SW480 (cell line): ENCODE data around the gene MEF2D.

ENCODE experiments used
- DNase-seq: peaks from one replicate; pipeline ENCODE4 v3.0.0-alpha.2; 2016; ENCODE audit warnings: low spot score

MEF2D gene

DNA sequence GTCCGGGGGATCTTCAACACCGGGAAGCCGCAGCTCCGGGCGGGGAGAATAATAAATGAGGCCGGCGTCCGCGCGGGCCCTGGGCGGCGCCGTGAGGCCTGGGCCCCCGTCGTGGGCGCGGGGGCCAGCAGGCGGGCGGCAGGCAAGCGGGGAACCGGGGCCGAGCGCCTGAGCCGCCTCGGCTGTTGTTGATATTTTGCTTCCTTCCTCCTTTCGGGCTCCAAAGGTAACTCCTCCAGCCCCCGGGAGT is at the start of gene MEF2D:
Gene MEF2D, minus strand, starts transcription at position 233 of the 250 bp plus-strand sequence. CDS start 17,483 bp downstream, outside the sequence.
- DNase-seq, result no peak

DNA sequence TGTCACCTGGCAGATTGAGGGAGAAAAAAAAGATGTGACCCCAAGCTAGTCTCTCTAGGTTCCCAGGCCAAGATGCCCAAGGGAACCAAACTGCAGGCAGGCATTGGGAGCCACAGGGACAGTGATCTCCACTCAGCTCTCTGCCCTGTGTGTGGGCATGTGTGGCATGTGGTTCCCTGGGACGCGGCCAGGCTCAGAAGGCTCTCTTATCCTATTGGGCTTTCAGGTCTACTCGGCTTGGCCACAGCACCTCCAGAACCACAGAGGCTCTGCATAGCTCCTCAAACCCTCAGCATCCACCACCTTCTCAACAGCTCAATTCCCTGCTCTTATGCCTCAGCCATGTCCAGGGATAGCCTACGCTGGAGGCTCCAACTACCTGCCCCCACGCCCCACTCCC is 49.8 kb upstream of the MEF2D start:
- DNase-seq, result no peak

DNA sequence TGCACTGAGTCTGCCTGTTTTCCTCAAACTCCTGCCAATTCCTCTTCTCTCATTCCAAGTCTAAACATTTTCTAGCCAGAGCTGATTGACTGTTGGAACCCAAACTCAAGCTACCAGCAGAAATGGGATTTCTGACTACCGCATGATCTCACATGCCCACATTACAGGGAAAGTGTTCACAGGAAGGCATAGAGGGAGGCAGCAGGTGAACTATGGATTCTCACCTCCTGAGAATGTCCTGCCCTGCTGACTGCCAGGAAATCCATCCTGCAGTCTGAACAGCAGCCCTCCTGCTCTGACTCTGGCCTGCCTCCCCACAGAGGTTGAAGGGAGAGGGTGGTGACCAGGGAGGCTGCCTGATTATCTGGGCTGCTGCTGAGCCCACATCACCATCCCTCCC is 49.3 kb upstream of the MEF2D start:
- no peak for DNase-seq

DNA sequence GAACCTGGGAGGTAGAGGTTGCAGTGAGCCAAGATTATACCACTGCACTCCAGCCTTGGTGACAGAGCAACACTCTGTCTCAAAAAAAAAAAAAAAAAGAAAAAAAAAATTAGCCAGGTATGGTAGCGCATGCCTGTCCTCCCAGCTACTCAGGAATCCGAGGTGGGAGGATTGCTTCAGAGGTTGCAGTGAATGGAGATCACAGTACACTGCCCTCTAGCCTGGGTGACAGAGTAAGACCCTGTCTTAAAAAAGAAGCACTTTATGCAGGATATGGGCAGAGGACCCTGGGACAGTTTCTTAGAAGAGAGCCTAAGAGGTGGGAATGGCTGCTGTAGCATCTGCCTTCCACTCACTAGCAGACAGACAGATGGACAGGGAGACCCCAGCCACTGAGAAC is 48.8 kb upstream of the MEF2D start:
- DNase-seq, result no peak

DNA sequence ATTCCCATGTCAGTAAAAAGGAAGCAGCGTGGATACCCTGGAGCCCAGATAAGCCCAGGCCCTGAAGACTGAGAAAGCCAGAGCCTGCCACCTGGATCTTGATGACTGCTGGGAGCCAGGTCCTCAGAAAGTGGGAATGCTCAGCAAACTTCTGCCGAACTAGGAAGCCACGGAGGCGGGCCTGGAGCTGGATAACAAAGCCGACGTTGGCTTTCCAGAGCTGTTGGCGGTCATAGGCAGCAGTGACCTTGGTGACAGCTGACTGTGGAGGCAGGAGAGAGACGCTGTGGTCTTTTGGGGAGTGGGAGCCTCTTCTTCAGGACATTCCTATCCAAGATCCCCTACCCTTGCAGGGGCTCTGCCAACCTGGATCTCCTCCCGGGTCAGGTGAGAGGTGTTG is 47.4 kb upstream of the MEF2D start:
- DNase-seq, result no peak

DNA sequence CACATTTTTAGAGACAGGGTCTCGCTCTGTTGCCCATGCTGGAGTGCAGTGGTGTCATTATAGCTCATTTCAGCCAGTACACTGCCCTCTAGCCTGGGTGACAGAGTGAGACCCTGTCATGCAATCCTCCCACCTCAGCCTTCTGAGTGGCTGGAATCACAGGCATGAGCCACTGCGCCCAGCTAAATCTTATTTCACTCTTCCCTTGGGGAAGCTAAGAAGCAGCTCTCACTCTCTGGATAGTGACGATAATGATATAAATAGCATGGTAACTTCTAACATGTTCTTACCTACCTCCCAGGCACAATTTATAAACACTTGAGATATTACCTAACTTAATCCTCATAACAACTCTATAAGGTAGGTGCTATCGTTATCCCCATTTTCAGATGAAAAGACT is 46.9 kb upstream of the MEF2D start:
- no peak for DNase-seq

DNA sequence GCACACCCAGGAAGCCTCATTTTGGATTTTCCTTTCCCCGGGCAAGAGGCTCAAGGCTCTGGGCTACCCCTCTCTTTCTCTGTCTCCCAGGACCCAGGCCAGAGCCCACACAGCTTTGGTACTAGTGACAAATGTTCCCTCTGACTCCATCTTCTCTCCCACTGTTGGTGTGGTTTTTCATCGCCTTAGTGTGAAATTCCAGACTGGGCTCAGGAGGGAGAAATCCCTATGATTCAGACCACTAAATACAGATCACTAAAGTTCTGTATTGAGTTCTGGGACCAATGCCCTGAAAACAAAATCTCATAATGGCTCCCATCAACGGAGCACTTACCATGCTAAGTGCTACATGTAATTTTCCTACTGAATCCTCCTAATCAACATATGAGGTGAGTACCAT is 45.7 kb upstream of the MEF2D start:
- no peak for DNase-seq

DNA sequence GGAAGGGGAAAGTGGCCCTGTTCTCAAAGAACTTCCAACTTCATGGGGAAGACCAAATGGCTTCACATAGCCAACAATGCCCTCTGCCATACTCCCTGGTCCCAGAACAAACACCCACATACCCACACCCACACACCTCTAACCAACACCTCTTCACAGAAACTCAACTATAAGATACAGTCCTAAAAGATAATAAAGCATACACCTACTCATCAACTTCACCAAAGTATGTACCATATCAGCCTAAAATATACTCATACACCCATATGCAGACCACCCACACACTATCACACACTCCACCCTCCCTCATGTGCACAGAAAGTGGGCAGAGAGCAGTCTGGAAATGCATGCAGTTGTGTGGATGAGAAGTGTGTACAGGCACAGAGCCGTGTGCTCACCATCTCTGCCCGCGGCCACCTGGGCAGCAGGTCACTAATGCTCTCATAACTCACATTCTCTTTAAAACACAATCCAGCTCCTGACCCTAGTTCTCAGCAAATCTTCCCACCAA is 44.1 kb upstream of the MEF2D start:
- no peak for DNase-seq

DNA sequence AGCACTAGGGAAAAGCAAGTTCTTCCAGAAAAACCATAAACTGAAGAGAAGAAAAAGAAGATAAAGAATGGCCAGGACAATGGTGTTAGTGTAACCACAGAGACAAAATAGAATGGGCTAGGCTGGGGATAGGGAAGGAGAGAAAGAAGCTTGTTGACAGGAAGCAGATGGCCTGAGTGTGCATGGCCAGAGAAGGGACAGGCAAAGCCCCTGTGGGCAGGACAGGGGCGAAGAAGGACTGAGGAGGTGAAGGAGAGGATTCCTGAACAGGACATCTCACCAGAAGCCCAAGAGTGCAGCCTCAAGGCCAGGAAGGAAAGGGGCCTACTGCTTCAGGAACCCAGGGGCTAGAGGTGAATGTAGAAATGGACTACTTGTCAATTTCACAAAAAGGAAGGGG is 42.5 kb upstream of the MEF2D start:
- no peak for DNase-seq

DNA sequence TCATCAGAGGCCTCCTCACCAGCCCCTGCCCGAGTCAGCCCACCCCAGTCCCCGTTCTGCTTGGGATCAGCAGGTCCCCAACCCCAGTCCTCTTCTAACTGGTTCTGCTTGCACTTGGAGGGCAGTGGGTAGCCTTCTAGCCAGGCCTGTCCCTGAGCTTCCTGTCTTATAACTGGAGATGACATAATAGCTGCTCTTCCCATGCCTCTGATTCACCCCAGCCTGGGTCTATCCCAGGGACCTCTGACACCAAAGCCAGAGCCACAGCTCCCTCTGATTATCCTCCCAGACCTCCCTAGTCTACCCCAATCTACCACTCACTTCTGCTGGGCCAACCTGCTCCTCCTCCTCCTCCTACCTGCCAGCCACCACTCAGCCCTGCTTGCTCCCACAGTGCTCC is 40.4 kb upstream of the MEF2D start:
- DNase-seq, result no peak

DNA sequence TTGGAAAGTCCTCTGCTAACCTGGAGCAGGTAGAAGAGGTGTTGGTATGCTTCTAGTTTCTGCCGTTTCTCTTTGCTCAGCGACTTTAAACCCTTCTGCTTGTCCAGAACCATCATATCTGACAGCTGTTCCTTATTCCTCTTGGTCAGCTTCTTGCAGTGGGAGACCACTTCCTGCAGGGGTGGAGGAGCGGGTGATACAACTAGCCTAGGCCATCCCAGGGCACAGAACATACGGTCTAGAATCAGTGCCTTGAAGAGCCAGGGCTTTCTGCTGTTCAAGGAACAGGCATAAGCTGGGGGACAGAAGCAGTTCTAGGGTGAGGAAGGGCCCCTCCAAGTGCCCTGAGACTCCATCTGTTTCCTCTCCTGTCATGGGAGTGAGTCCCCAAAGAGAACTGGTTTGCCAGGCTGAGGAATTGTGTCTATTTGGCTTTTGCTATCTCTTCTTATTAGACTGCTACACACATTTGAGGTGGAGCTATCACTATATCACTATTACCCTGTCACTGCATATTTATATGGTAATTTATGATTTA is 39.3 kb upstream of the MEF2D start:
- DNase-seq, result no peak

DNA sequence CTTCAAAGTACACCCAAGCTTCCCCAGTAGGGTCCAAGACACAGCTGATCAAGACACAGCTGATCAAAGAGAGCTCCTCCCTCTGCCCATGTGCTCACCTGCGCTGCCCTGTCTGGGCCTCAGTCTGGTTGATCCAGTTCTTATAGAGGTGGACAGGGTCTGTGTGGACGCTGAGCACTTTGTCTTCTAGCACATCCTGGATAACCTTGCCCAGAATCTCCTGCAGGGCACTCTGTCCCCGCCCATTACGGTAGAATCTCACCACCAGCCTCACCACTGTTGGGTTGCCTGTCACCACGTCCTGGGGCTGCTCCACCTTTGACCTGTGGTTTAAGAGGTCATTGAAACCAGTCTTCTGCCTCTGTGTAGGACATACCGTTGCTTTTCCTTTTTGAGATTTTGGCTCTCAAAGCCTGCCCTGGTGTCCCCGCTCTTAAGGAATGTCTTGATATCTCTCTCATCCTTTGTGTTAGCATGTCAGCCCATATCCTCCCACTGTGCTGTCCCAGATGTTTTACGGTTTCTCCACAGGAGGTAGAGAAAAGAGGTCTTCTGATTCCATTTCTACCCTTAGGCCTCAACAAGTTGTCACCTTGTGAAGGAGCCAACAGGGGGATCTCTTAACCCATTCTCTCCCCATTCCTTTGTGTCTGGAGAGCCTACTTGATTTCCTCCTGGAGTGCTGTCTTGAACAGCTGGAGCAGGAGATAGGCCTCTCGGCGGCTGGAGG is 38.3 kb upstream of the MEF2D start:
- DNase-seq, result no peak

DNA sequence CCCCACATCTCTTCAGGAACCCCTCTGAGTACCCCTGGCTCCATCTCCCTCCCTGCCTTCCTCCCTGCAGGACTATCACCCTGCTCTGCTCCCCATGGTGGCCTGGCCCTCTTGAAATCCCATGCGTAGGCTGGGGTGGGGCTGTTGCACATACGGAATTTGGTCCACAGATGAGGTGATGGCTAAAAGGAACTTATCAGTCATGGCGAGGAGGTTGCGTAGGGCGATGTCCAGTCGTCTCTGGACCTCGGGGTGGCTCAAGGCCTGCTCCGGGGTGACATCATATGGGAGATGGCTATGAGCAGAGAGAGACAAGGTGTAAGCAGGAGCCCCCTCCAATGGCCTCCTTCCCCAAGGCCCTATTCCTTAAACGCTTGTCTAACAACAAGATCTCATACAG is 36.5 kb upstream of the MEF2D start:
- no peak for DNase-seq

DNA sequence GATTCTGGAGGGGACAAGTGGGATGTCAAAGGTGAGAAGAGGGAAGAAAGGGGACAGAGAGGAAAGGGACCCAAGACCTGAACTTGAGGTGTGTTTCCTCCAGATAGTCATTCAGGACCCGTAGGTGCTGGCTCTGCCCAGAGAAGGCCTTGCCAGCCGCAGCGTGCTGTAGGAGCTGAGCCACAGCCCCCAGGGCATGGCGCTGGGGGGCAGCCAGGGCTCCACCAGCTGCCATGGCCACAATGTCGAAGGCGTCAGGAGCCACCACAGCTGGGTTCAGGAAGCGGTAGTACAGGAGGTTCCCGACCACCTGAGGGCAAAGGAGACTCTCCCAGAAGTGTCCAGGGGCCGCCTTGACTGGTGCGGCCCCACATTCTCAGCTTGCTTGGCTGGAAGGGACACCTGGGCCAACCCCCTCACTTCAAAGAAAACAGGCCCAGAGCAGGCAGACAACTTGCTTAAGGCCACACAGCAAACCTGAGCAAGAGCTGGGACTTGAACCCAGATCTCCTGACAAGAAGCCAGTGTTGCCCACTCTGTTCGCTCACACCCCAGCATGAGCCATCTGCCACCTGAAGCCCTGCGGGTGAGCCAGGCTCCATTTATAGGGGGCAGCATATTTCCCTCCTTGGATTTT is 34.0 kb upstream of the MEF2D start:
- DNase-seq, result no peak

DNA sequence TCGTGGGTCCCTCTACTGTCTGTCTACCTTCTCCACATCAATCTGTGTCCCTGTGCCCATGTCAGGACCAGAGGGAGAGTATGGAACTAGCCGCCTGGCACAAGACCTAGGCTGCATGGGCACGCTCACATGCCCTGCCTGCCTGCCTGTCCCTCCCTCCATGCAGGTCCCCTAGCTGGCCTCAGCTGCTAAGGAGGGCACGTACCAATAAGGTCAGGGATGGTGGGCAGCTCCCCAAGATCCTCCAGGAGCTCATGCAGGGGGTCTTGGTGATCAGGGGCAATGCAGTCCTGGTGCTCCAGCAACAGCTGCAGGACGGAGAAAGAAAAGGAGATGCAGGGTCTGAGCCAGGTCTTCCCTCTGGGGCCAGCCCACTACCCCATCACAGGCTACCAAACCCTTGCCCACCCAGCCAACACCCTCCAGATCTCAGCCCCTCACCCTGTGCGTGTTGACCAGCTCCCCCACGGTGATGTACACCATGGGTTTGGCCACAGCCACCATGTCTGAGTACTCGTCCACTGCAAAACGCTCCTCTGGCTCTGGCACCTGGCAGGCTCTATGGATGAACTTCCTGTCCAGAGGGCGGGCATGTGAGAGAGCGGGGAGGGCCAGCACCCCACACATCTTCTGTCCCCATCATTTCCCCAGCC is 33.1 kb upstream of the MEF2D start:
- no peak for DNase-seq

DNA sequence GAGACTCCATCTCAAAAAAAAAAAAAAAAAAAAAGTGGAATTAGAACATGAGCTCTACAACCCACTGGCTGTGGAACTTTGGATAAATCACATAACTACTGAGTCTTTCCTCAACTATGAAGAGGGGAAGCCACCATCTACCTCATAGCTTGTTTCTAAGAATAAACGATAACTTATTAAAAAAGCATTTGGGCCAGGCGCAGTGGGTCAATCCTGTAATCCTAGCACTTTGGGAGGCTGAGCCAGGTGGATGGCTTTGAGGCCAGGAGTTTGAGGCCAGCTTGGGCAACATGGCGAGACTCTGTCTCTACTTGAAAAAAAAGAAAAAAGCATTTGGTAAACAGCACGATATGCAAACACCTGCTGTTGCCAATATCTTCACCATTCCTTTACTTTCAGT is 31.8 kb upstream of the MEF2D start:
- no peak for DNase-seq

DNA sequence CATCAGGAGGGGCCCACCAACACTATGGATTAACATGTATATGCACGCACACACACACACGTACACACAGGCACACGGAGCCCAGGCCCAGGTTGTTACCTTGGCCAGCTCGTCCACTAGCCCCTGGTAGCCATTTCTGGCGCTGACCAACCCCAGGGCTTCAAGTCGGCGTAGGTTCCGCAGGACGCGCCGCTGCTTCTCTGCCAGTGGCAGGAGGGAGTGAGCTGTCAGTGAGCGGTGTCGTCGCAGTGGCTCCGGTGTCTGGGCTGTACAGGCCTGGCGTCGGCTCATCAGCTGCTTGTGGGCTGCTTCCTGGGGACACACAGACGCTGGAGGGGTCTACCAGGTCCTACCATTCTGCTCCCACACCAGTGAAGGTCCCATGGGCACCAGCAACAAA is 29.4 kb upstream of the MEF2D start:
- no peak for DNase-seq

DNA sequence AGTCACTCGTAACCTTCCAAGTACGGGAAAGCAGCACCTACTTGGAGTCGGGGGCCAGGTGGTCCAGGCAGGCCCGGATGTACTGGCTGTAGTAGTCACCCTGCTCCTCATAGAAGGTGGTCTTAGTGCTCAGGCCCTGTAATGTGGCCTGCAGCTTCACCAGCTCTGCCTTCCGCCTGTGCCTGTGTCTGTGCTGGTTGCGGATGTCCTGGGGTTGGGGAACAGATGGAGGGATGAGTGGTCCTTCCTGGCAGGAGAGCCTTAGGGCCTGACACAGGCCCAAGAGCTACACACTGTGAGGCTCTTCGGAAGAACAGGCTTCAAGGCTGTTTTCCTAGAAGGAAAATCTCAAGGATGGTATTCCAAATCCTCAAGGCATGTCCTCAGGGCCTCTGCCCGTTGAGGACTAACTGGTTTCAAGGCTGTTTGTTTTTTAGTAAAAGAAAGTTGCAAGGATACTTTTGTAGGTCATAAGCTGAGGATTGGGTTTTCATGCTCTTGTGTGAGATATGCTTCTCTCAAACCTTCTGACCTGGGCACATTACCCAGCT is 28.4 kb upstream of the MEF2D start:
- no peak for DNase-seq

DNA sequence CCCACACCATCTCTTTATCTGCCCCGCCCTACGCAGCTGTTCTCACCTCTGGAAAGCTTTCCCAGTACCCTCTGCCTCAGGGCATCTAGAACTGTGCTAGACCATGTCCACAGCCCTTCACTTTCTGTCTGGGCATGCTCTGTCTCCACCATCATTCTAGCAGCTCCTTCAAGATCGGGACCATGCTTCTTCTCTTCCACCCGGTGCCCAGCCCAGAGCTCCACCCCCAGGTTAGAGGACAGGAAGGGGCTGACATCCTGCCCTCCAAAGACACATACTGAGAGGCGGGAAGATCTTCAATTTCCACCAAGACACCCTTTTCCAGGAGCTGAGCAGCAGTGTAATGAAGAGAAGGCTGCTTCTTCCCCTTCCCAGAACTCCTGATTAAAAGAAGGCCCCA is 27.7 kb upstream of the MEF2D start:
- DNase-seq, result no peak

DNA sequence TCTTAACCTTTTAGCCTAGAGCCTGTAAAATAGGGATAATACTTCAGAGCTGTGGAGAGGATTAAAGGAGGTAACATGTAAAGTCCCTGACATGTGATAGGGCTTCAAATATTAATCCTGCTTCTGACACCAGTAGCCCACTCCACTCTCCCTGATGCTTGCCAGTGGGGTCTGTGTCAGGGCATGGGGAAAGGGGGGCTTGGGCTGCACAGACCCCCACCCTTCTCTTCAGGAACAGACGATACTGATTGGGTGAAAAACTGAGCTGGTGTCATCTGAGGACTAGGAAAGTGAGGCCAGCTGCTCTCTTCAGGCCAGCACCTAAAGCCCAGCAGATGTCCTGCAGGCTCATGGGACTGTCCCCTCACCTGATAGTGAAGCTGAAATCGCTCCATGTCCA is 27.0 kb upstream of the MEF2D start:
- DNase-seq, result no peak

DNA sequence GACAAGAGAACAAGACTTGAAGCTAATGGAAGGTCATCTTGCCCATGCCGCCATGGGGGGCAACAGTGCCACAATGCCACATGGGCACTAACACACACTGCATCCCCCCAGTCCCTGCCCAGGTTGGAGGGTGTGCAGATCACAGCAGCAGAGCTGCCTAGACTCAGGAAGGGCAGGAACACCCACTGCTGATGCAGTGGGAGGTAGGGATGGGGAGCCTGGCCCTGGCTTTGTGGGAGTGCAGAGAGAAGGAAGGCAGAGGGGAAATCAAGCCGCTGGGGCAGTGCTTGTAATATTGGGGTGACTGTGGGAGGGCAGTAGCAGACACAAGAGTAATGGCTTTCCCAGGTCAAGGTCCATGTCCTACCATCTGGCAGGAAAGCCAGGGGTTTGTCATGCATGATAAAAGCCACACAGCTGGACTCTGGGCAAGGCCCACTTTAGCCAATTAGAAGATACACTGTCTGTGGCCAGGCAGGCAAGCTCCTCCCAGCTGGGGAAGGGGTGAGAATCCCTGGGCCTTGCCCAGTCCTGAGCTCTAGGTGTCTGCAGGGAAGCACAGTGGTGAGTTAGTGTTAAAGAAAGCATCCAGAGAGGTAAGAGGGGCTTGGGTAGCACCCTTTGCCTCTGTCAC is 25.4 kb upstream of the MEF2D start:
- DNase-seq, result no peak

DNA sequence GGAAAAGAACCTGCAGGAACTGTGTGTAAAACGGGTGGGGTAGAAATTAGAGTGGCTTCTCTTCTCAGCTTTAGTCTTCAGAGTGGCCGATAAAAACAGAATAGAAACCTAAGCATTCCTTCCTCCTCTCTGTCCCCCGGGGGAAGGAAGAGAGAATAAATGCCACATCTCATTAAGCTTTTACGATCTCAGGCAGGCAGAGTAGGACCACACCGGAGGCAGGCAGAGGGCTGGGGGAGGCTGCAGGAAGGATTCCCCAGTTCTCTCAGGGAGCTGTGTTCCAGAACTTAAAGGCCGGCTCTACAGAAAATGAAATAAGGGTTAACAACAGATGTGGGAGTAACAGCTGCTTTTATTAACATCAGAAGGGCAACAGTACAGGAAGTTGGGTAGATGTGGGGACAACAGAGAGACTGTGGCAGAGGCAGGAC is 24.5 kb upstream of the MEF2D start:
- DNase-seq, result no peak

DNA sequence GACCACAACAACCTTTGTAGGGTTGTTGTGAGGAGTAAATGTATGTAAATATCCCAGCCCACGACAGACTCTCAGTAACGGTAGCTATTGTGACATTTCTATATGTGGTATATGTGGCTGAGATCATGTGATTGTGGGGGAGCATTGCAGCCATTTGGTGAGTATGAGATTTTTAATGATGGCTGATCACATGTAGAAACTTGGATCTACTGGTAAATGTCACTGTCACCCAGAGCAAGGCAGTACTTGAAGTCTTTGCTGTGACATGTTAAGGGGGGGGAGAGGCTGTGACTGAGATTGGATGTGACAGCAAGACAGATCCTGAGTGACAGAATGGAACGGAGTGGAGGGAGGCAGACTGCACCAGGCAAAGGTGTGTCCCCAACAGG is 23.9 kb upstream of the MEF2D start:
- no peak for DNase-seq
